ENCODE data around the gene RAD51B. TPM values are rescaled to one million over a fixed set of nuclear protein-coding genes. Genes with fewer than 3 reads are reported as not detected.

The RAD51B gene
- total RNA-seq, 4 donors from 2014 or later = 19.6 to 39.7 (median 25.4) TPM

DNA sequence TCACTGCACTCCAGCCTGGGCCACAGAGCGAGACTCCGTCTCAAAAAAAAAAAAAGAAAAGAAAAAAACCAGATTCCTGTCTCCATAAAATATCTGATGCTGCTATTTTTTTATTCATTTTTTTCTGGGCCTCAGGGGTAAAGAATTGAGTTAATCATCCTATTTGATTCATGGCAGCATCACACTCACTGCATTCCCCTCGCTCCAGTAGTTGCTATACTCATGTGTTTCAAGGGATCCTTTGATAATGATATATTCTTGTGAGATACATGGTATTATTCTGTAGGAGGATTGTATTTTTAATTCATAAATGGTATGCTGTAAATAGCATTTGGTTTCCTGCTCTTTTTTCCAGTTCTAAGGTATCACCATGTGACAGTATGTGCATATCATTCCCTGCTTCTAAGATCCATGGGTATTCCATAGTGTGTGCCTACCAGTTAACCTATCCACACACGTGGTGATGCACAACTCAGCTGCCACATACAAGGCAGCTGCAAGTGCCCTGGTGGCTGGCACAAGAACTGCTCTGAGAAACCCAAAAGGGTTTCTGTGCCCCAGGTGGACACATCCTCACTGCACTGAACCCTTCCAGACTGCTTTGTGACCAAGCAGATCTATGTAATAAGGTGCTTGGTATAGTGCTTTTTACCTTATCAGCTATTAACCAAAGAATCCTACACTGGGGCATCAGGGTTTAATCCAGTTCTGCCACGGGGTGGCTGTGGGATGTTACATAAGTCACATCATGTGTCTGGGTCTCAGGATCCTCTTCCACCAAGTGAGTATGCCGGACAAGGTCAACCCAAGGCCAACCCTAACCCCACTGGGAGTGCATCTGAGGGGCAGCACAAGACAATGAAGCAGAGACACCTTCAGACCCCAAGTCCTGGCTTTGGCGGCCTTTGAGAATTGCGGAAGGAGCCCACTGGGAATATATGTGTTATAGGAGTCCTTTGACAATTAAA, 898.7 kb downstream of the RAD51B start:
- TF ChIP-seq POLR2AphosphoS5 (IDR thresholded peaks at IDR 0.05) (no peak), POLR2A (IDR thresholded peaks at IDR 0.05) (no peak), EP300 (IDR thresholded peaks at IDR 0.05) (no peak)
- TF ChIP-seq, protein P1, sequence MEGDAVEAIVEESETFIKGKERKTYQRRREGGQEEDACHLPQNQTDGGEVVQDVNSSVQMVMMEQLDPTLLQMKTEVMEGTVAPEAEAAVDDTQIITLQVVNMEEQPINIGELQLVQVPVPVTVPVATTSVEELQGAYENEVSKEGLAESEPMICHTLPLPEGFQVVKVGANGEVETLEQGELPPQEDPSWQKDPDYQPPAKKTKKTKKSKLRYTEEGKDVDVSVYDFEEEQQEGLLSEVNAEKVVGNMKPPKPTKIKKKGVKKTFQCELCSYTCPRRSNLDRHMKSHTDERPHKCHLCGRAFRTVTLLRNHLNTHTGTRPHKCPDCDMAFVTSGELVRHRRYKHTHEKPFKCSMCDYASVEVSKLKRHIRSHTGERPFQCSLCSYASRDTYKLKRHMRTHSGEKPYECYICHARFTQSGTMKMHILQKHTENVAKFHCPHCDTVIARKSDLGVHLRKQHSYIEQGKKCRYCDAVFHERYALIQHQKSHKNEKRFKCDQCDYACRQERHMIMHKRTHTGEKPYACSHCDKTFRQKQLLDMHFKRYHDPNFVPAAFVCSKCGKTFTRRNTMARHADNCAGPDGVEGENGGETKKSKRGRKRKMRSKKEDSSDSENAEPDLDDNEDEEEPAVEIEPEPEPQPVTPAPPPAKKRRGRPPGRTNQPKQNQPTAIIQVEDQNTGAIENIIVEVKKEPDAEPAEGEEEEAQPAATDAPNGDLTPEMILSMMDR (IDR thresholded peaks at IDR 0.05) = peak in 1 of 2 donors; percentile 52
- Histone ChIP-seq H3K36me3 (no peaks in the 10 kb centered on the region), H3K27ac (no peak overlapping the region), H3K4me3 (no peak overlapping the region), H3K4me1 (peaks cover 19% of the 10 kb centered on the region), H3K27me3 (no peaks in the 10 kb centered on the region), H3K9me3 (no peaks in the 10 kb centered on the region)
- WGBS = 94% methylated on average over 8 of the region's 8 CpGs
- DNase-seq (ENCODE audit: low spot score in 2 of 2) = no peak

DNA sequence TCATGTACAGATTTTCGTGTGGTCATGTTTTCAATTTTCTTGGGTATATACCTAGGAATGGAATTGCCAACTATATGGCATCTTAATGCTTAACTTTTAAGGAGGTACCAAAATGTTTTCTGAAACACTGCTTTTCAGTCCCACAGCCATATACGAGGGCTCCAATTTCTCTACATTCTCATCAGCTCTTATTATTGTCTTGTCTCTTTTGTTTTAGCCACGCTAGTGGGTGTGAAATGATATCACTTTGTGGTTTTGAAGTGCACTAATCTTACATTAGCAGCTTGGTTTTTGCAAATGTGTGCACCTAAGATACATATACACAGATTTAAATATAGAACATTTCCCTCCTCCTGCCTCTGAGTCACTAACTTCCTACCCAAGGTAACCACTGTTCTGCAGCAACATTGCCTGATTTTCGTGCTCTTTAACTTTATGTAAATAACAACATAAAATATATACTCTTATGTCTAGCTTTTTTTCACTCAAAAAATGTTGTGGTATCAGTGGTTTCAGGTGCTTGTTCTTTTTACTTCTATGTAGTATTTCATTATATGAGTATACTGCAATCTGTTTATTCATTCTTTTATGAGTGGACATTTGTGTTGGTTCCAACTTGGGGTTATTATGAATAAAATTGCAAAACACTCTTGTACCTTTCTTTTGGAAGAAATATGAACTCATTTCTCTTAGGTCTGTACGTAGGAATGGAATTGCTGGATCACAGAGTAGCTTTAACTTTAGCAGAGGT, 900.2 kb downstream of the RAD51B start:
- TF ChIP-seq POLR2A (IDR thresholded peaks at IDR 0.05) = no peak
- no peak for TF ChIP-seq EP300 (IDR thresholded peaks at IDR 0.05)
- TF ChIP-seq, protein P1 (IDR thresholded peaks at IDR 0.05) = no peak
- no peak for TF ChIP-seq POLR2AphosphoS5 (IDR thresholded peaks at IDR 0.05)
- no peak for DNase-seq (ENCODE audit: low spot score in 2 of 2)
- 92% methylated on average over 5 of the region's 5 CpGs for WGBS

GRCh38 chr14:68722186-68722585, 902.6 kb downstream of the RAD51B start:
- Histone ChIP-seq H3K27ac (no peak overlapping the region), H3K4me3 (no peak overlapping the region), H3K9me3 (no peaks in the 10 kb centered on the region), H3K36me3 (no peaks in the 10 kb centered on the region), H3K4me1 (no peaks in the 10 kb centered on the region), H3K27me3 (no peaks in the 10 kb centered on the region)
- 72% methylated on average over 2 of the region's 2 CpGs for WGBS
- TF ChIP-seq POLR2A (IDR thresholded peaks at IDR 0.05) (no peak), POLR2AphosphoS5 (IDR thresholded peaks at IDR 0.05) (no peak), EP300 (IDR thresholded peaks at IDR 0.05) (no peak)
- TF ChIP-seq, protein P1 (IDR thresholded peaks at IDR 0.05) = no peak
- DNase-seq (ENCODE audit: low spot score in 2 of 2) = peak in 1 of 2 donors; percentile 7

More for the DNA sequence above, 900.2 kb downstream of the RAD51B start:
- no peaks in the 10 kb centered on the region for H3K27me3 ChIP-seq
- H3K27ac ChIP-seq = no peak overlapping the region
- no peaks in the 10 kb centered on the region for H3K36me3 ChIP-seq
- H3K4me3 ChIP-seq = no peak overlapping the region
- H3K9me3 ChIP-seq = no peaks in the 10 kb centered on the region
- H3K4me1 ChIP-seq = peaks cover 5% of the 10 kb centered on the region

GRCh38 chr14:68722968-68723566, 903.5 kb downstream of the RAD51B start:
- peak in 1 of 2 donors; percentile 29 for DNase-seq (ENCODE audit: low spot score in 2 of 2)
- 90% methylated on average over 5 of the region's 5 CpGs for WGBS
- Histone ChIP-seq H3K27me3 (no peaks in the 10 kb centered on the region), H3K27ac (no peak overlapping the region), H3K36me3 (no peaks in the 10 kb centered on the region), H3K9me3 (no peaks in the 10 kb centered on the region), H3K4me1 (peaks cover 2% of the 10 kb centered on the region), H3K4me3 (no peak overlapping the region)
- TF ChIP-seq POLR2A (IDR thresholded peaks at IDR 0.05) = no peak

DNA sequence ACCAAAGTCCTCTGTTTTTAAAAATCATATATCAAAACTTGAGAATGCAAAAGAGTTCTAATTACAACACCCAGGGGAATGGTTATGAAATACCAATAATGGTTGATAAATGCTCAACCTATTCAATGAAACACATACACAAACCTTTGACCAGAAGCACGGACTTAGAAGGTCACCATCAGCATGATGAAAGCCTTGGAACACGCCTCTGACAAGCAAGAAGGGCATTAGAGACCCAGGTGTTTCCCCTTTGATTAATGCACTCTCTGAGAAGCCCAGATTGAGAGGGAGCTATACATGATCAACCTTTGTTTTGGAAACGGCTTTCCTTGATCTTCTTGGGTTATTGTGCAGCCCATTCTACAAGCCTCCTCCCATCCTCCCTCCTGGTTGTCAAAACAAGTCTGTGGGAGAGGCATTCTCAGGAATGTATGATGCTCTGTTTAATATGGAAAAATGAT, 904.3 kb downstream of the RAD51B start:
- Histone ChIP-seq H3K27ac (no peak overlapping the region), H3K4me3 (no peak overlapping the region), H3K27me3 (no peaks in the 10 kb centered on the region), H3K4me1 (peaks cover 7% of the 10 kb centered on the region), H3K36me3 (no peaks in the 10 kb centered on the region), H3K9me3 (no peaks in the 10 kb centered on the region)
- TF ChIP-seq, protein P1 (IDR thresholded peaks at IDR 0.05) = no peak
- TF ChIP-seq POLR2A (IDR thresholded peaks at IDR 0.05) (no peak), POLR2AphosphoS5 (IDR thresholded peaks at IDR 0.05) (no peak), EP300 (IDR thresholded peaks at IDR 0.05) (no peak)
- WGBS = 58% methylated on average over 3 of the region's 3 CpGs
- DNase-seq (ENCODE audit: low spot score in 2 of 2) = no peak
